LNCAP (cell line): Measurements from ENCODE around the gene CA12.

ENCODE experiments used
- CTCF ChIP-seq: fragments of 450-650 bp; IDR thresholded peaks from 2 replicates; pipeline ENCODE4 v1.5.1; 2017; ENCODE audit warnings: mild to moderate bottlenecking

CA12 gene

GRCh38 chr15:63378946-63379345, 2.7 kb downstream of the CA12 start:
- no peak for TF ChIP-seq CTCF

GRCh38 chr15:63374686-63375520, 6.7 kb downstream of the CA12 start:
- no peak for TF ChIP-seq CTCF

DNA sequence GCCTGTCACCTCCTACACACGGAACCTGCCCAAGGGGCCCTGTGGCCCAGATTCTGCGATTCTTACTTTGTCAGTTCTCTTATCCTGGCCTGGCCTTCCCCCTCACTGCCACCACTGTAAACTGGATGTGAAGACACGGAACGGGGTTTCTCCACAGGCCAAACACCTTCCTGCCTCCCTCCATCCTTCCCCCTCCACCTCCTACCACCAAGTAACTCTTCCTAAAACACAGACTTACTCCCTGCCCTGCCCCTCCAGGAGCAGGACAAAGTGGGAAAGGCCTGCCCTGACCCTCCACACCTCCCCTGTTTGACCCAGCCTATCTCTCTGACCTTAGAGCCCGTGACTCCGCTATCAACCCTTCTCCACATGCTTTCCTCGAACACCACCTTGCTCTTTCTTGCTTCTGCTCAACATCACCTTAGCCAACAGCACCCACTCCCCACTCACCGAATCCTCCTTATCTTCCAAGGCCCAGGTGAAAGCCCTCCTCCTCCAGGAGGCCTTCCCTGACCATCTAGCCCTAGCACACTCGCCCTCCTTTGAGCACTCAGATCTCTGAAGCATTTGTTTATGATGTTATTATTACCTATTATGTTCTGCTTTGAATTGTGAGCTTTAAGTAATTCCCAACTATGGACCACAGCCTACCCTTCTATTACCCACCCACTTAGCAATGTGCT, 7.6 kb downstream of the CA12 start:
- TF ChIP-seq CTCF, result no peak

GRCh38 chr15:63373330-63373729, 8.3 kb downstream of the CA12 start:
- no peak for TF ChIP-seq CTCF

GRCh38 chr15:63372753-63373152, 8.9 kb downstream of the CA12 start:
- TF ChIP-seq CTCF, result no peak

- TF ChIP-seq CTCF, result no peak
Measured at GRCh38 chr15:63372018-63372705, 9.5 kb downstream of the CA12 start.

- TF ChIP-seq CTCF, result no peak
Measured at GRCh38 chr15:63371297-63371918, 10.2 kb downstream of the CA12 start.
